HUES64 (cell line): ENCODE measurements around the gene EXOSC3. TPM values are rescaled to one million over a fixed set of nuclear protein-coding genes. Genes with fewer than 3 reads are reported as not detected.
"Not testable (repeated sequence)": the region's sequence is repeated elsewhere in the genome, so short reads cannot be mapped to it uniquely, and the experiment has no call there.

ENCODE experiments used
- H3K27ac ChIP-seq: 2 replicates; pipeline ENCODE4 v1.7.0; 2013; ENCODE audit warnings: low read depth, low read length, inconsistent platforms
- H3K27me3 ChIP-seq: 2 replicates; pipeline ENCODE4 v1.6.1; 2013; ENCODE audit warnings: mild to moderate bottlenecking, low read length; ENCODE audit not compliant: insufficient read depth
- H3K36me3 ChIP-seq: 2 replicates; pipeline ENCODE4 v1.6.1; 2013; ENCODE audit warnings: mild to moderate bottlenecking, low read length; ENCODE audit not compliant: insufficient read depth
- H3K4me1 ChIP-seq: 2 replicates; pipeline ENCODE4 v1.6.1; 2013; ENCODE audit warnings: mild to moderate bottlenecking, low read length, moderate library complexity; ENCODE audit not compliant: insufficient read depth
- H3K4me3 ChIP-seq: 2 replicates; pipeline ENCODE4 v1.5.1; 2013; ENCODE audit warnings: mild to moderate bottlenecking, low read length, moderate library complexity
- H3K9ac ChIP-seq: 2 replicates; pipeline ENCODE4 v1.6.1; 2013; ENCODE audit warnings: mild to moderate bottlenecking, low read depth, low read length
- H3K9me3 ChIP-seq: 2 replicates; pipeline ENCODE4 v1.6.1; 2013; ENCODE audit warnings: low read depth, low read length; ENCODE audit not compliant: insufficient read depth
- WGBS: fragments of 150-250, 120-280 bp; methylation state at CpG from one replicate; pipeline ENCODE4 v1.1.7; 2013; ENCODE audit warnings: missing lambda C conversion rate; 5-methylcytosine and 5-hydroxymethylcytosine counted together
- polyA plus RNA-seq, 2 experiments: library from polyadenylated mRNA; stranded (reverse); fragments of 50-300 nt; gene quantifications; one replicate each; pipeline ENCODE4 v1.2.3, GENCODE V29; 2013

Gene EXOSC3
- 53.8 TPM for polyA plus RNA-seq (2013, experiment 1 of 2)
- 41.3 TPM for polyA plus RNA-seq (2013, experiment 2 of 2)

GRCh38 chr9:37784616-37785483, at the start of gene EXOSC3:
Gene EXOSC3 (minus strand): TSS chr9:37785064. CDS start chr9:37785044, 20 bp downstream.
- under 1% methylated on average over 73 of the region's 73 CpGs for WGBS
- H3K27ac ChIP-seq: peak within 1 kb of the TSS; percentile 89; the same call in 1 of the 2 replicates
- no peaks in the 10 kb centered on the region for H3K9me3 ChIP-seq
- peaks cover 41% of the 10 kb centered on the region for H3K36me3 ChIP-seq
- peak within 1 kb of the TSS; percentile 98 for H3K4me3 ChIP-seq
- peaks cover 6% of the 10 kb centered on the region; the same call in 1 of the 2 replicates for H3K27me3 ChIP-seq
- H3K4me1 ChIP-seq: peaks cover 5% of the 10 kb centered on the region; the same call in 1 of the 2 replicates
- H3K9ac ChIP-seq: peak within 1 kb of the TSS; percentile 95

DNA sequence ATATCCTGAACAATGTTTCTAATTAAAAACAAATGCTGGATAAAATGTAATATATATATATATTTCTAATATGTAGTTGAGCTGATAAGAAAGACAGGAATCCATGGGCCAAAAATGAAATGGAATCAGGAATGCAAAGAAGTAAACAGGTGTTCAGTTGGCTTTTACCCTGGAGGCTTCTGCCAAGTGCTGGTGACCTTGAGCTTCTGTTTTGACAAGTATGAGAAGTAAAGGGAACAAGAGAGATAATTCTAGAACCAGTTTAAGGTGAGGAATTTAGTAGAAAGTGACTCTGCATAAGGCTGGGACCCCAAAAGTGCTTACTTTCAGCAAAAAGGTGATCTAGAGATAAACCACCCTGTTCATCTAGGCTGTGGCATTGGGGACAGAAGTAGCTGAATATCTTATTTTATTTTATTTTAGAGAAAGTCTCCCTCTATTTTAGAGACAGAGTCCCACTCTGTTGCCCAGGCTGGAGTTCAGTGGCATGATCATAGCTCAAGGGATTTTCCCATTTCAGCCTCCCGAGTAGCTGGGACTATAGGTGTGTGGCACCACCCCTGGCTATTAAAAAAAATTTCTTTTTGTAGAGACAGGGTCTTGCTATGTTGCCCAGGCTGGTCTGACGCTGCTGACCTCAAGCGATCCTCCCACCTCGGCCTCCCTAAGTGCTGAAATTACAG, 42.8 kb upstream of the EXOSC3 start:
- Histone ChIP-seq H3K27me3 (no peaks in the 10 kb centered on the region), H3K4me3 (no peak overlapping the region), H3K36me3 (peaks cover 36% of the 10 kb centered on the region), H3K27ac (no peak overlapping the region), H3K9ac (no peak overlapping the region), H3K4me1 (no peaks in the 10 kb centered on the region), H3K9me3 (no peaks in the 10 kb centered on the region)
- 94% methylated on average over 4 of the region's 4 CpGs for WGBS

GRCh38 chr9:37825174-37825573, 40.3 kb upstream of the EXOSC3 start:
- 90% methylated on average over 2 of the region's 2 CpGs for WGBS

GRCh38 chr9:37820142-37820541, 35.3 kb upstream of the EXOSC3 start:
- no peak overlapping the region for H3K27ac ChIP-seq
- 90% methylated on average over 4 of the region's 5 CpGs for WGBS

More at GRCh38 chr9:37825174-37825573, 40.3 kb upstream of the EXOSC3 start:
- H3K9me3 ChIP-seq, H3K4me3 ChIP-seq, H3K9ac ChIP-seq, H3K4me1 ChIP-seq, H3K27me3 ChIP-seq, H3K27ac ChIP-seq: not testable (repeated sequence)
- peaks cover 50% of the 10 kb centered on the region for H3K36me3 ChIP-seq

GRCh38 chr9:37818849-37819248, 34.0 kb upstream of the EXOSC3 start:
- H3K9me3 ChIP-seq: no peaks in the 10 kb centered on the region
- no peak overlapping the region for H3K4me3 ChIP-seq
- H3K27ac ChIP-seq: no peak overlapping the region
- H3K4me1 ChIP-seq: no peaks in the 10 kb centered on the region
- H3K27me3 ChIP-seq: no peaks in the 10 kb centered on the region
- H3K36me3 ChIP-seq: peaks cover 29% of the 10 kb centered on the region
- H3K9ac ChIP-seq: no peak overlapping the region
- 100% methylated on average over 2 of the region's 2 CpGs for WGBS

More at GRCh38 chr9:37820142-37820541, 35.3 kb upstream of the EXOSC3 start:
- no peaks in the 10 kb centered on the region for H3K27me3 ChIP-seq
- H3K4me1 ChIP-seq: no peaks in the 10 kb centered on the region
- peaks cover 42% of the 10 kb centered on the region for H3K36me3 ChIP-seq
- H3K9me3 ChIP-seq: no peaks in the 10 kb centered on the region
- no peak overlapping the region for H3K4me3 ChIP-seq
- no peak overlapping the region for H3K9ac ChIP-seq

DNA sequence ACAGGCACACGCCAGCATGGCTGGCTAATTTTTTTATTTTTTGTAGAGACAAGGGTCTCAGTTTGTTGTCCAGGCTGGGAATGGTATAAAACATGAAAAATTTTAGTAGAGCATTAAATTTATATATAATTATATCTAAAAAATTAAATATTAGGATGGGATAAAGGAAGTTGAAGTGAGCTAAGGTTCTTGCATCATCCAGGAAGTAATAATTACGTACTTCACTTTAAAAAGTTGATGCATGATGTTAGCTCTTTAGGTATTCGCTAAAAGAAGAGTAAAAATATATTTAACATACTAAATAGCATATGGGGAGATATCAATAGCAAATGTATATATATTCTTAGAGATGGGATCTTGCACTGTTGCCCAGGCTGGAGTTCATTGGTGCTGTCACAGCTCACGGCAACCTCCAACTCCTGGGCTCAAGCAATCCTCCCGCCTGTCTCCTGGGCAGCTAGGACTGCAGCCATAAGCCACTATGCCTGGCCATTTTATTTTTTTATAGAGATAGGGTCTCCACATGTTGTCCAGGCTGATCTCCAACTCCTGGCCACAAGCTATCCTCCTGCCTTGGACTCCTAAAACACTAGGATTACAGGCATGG, 28.0 kb upstream of the EXOSC3 start:
- Histone ChIP-seq H3K9me3 (no peaks in the 10 kb centered on the region), H3K27me3 (no peaks in the 10 kb centered on the region), H3K27ac (no peak overlapping the region), H3K36me3 (peaks cover 1% of the 10 kb centered on the region; the same call in 1 of the 2 replicates), H3K9ac (no peak overlapping the region), H3K4me1 (no peaks in the 10 kb centered on the region), H3K4me3 (no peak overlapping the region)
- over 99% methylated on average over 4 of the region's 5 CpGs for WGBS

GRCh38 chr9:37811906-37812476, 27.1 kb upstream of the EXOSC3 start:
- Histone ChIP-seq H3K9me3 (no peaks in the 10 kb centered on the region), H3K27ac (no peak overlapping the region), H3K4me3 (no peak overlapping the region), H3K27me3 (no peaks in the 10 kb centered on the region), H3K36me3 (peaks cover 3% of the 10 kb centered on the region; the same call in 1 of the 2 replicates), H3K4me1 (no peaks in the 10 kb centered on the region), H3K9ac (no peak overlapping the region)
- 95% methylated on average over 6 of the region's 6 CpGs for WGBS

DNA sequence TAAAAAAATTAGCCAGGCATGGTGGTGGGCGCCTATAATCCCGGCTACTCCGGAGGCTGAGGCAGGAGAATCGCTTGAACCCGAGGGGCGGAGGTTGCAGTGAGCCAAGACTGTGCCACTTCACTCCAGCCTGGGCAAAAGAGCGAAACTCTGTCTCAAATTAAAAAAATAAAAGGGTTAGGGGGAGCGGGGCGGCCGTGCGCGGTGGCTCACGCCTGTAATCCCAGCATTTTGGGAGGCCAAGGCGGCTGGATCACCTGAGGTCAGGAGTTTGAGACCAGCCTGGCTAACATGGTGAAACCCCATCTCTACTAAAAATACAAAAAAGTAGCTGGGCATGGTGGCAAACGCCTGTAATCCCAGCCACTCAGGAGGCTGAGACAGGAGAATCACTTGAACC, 24.8 kb upstream of the EXOSC3 start:
- 95% methylated on average over 15 of the region's 15 CpGs for WGBS
- not testable (repeated sequence) for H3K9me3 ChIP-seq

DNA sequence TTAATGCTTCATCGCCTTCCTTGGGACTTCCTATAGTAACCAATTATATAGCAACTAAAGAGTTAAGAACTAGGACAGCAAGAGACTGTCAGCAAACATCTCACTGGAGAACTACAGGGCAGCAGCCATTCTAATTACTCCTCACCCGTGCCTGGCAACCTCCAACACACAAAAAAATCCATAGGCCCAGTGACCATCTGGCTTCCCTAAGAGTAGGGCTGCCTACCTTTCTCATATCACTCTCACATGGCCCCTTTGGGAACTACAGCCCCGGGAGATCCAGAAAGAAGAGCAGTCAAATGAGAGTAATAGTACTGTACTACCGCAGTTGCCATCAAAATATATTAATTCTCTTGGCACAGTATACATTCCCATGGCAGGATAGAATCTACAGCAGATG, 21.4 kb upstream of the EXOSC3 start:
- Histone ChIP-seq H3K9me3 (no peaks in the 10 kb centered on the region), H3K27ac (no peak overlapping the region), H3K4me1 (peaks cover 16% of the 10 kb centered on the region), H3K9ac (no peak overlapping the region), H3K27me3 (no peaks in the 10 kb centered on the region), H3K4me3 (no peak overlapping the region), H3K36me3 (peaks cover 3% of the 10 kb centered on the region; the same call in 1 of the 2 replicates)
- 80% methylated on average over 4 of the region's 4 CpGs for WGBS

More for the DNA sequence above, 24.8 kb upstream of the EXOSC3 start:
- not testable (repeated sequence) for H3K4me1 ChIP-seq, H3K36me3 ChIP-seq, H3K4me3 ChIP-seq, H3K27me3 ChIP-seq, H3K27ac ChIP-seq, H3K9ac ChIP-seq

- H3K27me3 ChIP-seq: no peaks in the 10 kb centered on the region
- 68% methylated on average over 10 of the region's 10 CpGs for WGBS
- H3K27ac ChIP-seq: no peak overlapping the region
- H3K4me3 ChIP-seq: peak overlapping the region; percentile 75
- H3K9me3 ChIP-seq: no peaks in the 10 kb centered on the region
- no peaks in the 10 kb centered on the region for H3K36me3 ChIP-seq
- peak overlapping the region; percentile 83 for H3K9ac ChIP-seq
- peaks cover 16% of the 10 kb centered on the region for H3K4me1 ChIP-seq
These were observed 17.3 kb upstream of the EXOSC3 start for GRCh38 chr9:37801959-37802711.
